ENCODE measurements around the gene EML6. TPM values are rescaled to one million over a fixed set of nuclear protein-coding genes. Genes with fewer than 3 reads are reported as not detected.

EML6 gene
- total and polyA plus RNA-seq, 2 donors (not counting 1 experiment from before 2014, with no cell fraction given) = 0.34 to 1.3 TPM

DNA sequence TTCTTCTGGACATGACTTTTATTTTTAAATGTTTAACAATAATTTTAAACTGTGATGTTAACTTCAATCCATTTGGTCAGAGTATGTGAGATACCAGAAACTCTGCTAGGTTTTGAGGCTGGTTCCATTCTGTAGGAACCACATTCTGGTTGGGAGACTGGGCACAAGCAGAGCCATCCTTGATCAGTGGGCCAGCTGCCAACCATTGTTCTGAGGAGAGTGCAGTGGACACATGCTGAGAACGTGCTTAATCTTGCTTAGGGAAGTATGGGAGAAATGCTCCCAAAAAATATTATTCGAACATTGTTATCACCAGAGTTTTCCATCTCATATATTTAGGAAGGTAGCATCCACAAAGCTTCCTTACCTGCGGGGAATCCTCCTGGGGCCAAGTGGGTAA, 171.0 kb downstream of the EML6 start:
- H4K20me1 ChIP-seq (ENCODE audit: control insufficient read depth, extremely low read depth, insufficient read depth, low read length) = no peaks in the 10 kb centered on the region
- H3K9me3 ChIP-seq (ENCODE audit: control insufficient read depth, insufficient read depth, low read depth, low read length) = peaks cover 2% of the 10 kb centered on the region
- H2AFZ ChIP-seq (ENCODE audit: low read length) = no peak overlapping the region
- H3K27ac ChIP-seq (ENCODE audit: insufficient read depth, low read length) = no peak overlapping the region
- H3K9ac ChIP-seq (ENCODE audit: insufficient read depth, low read length) = no peak overlapping the region
- H3K27me3 ChIP-seq (ENCODE audit: control insufficient read depth, insufficient read depth, low read length) = no peaks in the 10 kb centered on the region
- no peak overlapping the region for H3K4me3 ChIP-seq (replicated peaks in 1 of 4; ENCODE audit: control extremely low read depth in 1 of 4, insufficient read depth in 1 of 4, low read depth in 3 of 4, low read length in 4 of 4)
- no peaks in the 10 kb centered on the region for H3K36me3 ChIP-seq (ENCODE audit: control insufficient read depth, insufficient read depth, low read length)
- H3K79me2 ChIP-seq (ENCODE audit: control insufficient read depth, insufficient read depth, low read length) = no peaks in the 10 kb centered on the region
- H3K4me2 ChIP-seq (ENCODE audit: extremely low read depth, insufficient read depth, low read length) = no peak overlapping the region
- no peak for TF ChIP-seq EZH2 (IDR thresholded peaks at IDR 0.05; ENCODE audit: low read length, missing control alignments)
- TF ChIP-seq, protein P1, sequence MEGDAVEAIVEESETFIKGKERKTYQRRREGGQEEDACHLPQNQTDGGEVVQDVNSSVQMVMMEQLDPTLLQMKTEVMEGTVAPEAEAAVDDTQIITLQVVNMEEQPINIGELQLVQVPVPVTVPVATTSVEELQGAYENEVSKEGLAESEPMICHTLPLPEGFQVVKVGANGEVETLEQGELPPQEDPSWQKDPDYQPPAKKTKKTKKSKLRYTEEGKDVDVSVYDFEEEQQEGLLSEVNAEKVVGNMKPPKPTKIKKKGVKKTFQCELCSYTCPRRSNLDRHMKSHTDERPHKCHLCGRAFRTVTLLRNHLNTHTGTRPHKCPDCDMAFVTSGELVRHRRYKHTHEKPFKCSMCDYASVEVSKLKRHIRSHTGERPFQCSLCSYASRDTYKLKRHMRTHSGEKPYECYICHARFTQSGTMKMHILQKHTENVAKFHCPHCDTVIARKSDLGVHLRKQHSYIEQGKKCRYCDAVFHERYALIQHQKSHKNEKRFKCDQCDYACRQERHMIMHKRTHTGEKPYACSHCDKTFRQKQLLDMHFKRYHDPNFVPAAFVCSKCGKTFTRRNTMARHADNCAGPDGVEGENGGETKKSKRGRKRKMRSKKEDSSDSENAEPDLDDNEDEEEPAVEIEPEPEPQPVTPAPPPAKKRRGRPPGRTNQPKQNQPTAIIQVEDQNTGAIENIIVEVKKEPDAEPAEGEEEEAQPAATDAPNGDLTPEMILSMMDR (conservative IDR thresholded peaks at IDR 0.05 in 1 of 2, IDR thresholded peaks at IDR 0.05 in 1 of 2; ENCODE audit: low read depth in 1 of 2, low read length in 2 of 2) = no peak
- H3K4me1 ChIP-seq (ENCODE audit: control insufficient read depth, extremely low read depth, insufficient read depth, low read length) = no peaks in the 10 kb centered on the region
- no peak for DNase-seq (ENCODE audit: low read depth in 2 of 2)

DNA sequence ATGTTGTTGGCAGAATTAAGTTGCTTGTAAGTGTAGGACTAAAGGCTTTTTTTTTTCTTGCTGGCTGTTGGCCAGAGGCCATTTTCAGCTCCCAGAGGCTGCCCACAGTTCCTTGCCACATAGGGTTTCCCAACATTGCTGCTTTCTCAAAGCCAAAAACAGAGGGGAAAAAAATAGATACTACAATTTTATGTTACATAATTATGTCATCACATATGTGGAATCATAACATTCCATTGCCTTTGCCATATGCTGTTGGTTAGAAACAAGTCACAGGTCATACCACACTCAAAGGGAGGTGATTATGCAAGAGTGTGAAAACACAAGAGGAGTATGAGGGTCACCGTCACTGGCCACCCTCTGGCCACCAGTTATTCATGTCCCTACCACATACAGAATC, 172.3 kb downstream of the EML6 start:
- Histone ChIP-seq H3K79me2 (ENCODE audit: control insufficient read depth, insufficient read depth, low read length) (no peaks in the 10 kb centered on the region), H3K4me1 (ENCODE audit: control insufficient read depth, extremely low read depth, insufficient read depth, low read length) (no peaks in the 10 kb centered on the region), H3K9me3 (ENCODE audit: control insufficient read depth, insufficient read depth, low read depth, low read length) (peaks cover 2% of the 10 kb centered on the region), H3K36me3 (ENCODE audit: control insufficient read depth, insufficient read depth, low read length) (no peaks in the 10 kb centered on the region), H3K4me3 (replicated peaks in 1 of 4; ENCODE audit: control extremely low read depth in 1 of 4, insufficient read depth in 1 of 4, low read depth in 3 of 4, low read length in 4 of 4) (no peak overlapping the region), H4K20me1 (ENCODE audit: control insufficient read depth, extremely low read depth, insufficient read depth, low read length) (no peaks in the 10 kb centered on the region), H2AFZ (ENCODE audit: low read length) (no peak overlapping the region), H3K27me3 (ENCODE audit: control insufficient read depth, insufficient read depth, low read length) (no peaks in the 10 kb centered on the region), H3K4me2 (ENCODE audit: extremely low read depth, insufficient read depth, low read length) (no peak overlapping the region), H3K9ac (ENCODE audit: insufficient read depth, low read length) (no peak overlapping the region), H3K27ac (ENCODE audit: insufficient read depth, low read length) (no peak overlapping the region)
- TF ChIP-seq, protein P1 (conservative IDR thresholded peaks at IDR 0.05 in 1 of 2, IDR thresholded peaks at IDR 0.05 in 1 of 2; ENCODE audit: low read depth in 1 of 2, low read length in 2 of 2) = no peak
- no peak for TF ChIP-seq EZH2 (IDR thresholded peaks at IDR 0.05; ENCODE audit: low read length, missing control alignments)
- peak; percentile 40 to 58 for DNase-seq (ENCODE audit: low read depth in 2 of 2)

DNA sequence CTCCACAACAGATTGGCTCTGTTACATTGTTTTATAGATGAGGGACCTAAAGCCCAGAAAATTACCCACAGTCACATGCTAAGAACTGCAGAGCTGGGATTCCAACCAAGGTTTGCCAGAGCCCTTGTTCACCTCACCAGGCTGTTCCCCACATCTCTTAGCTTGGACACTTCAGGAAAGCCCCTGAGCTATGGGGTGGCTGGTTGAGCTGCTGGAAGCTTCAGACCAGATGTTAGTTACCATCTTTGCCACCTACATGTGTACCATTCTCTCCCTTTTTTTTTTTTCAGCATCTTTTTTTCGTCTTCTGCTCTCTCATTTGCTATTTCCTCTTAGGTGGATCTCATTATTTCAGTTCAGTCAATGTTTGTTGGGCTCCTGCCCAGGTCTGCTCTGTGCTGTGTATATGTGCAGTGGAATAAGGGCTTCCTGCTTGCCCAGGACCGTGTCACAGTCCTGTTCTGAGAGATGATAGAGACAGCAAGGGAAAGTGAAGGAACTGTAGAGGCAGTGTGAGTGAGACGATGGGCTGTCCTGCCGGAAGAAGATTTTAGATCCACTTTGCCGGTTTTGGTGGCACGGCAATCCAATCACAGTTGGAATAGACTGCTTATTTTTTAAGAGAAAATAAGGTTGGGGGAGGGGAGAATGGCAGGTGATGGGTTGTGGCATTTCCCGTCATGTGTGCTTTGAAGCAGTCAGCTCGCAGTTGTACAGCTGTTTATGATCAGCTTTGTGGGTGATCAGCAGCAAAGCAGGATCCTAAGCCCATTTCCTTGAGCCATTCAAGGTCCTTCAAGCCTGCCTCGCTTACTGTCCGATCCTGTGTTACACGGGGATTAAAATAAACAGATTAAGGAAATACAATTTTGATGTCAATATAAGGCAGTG, 174.2 kb downstream of the EML6 start:
- Histone ChIP-seq H3K4me1 (ENCODE audit: control insufficient read depth, extremely low read depth, insufficient read depth, low read length) (no peaks in the 10 kb centered on the region), H4K20me1 (ENCODE audit: control insufficient read depth, extremely low read depth, insufficient read depth, low read length) (no peaks in the 10 kb centered on the region), H3K9ac (ENCODE audit: insufficient read depth, low read length) (no peak overlapping the region), H3K27me3 (ENCODE audit: control insufficient read depth, insufficient read depth, low read length) (no peaks in the 10 kb centered on the region), H3K4me3 (replicated peaks in 1 of 4; ENCODE audit: control extremely low read depth in 1 of 4, insufficient read depth in 1 of 4, low read depth in 3 of 4, low read length in 4 of 4) (no peak overlapping the region), H3K36me3 (ENCODE audit: control insufficient read depth, insufficient read depth, low read length) (no peaks in the 10 kb centered on the region), H3K79me2 (ENCODE audit: control insufficient read depth, insufficient read depth, low read length) (no peaks in the 10 kb centered on the region), H3K4me2 (ENCODE audit: extremely low read depth, insufficient read depth, low read length) (no peak overlapping the region), H3K9me3 (ENCODE audit: control insufficient read depth, insufficient read depth, low read depth, low read length) (peaks cover 2% of the 10 kb centered on the region), H2AFZ (ENCODE audit: low read length) (no peak overlapping the region), H3K27ac (ENCODE audit: insufficient read depth, low read length) (no peak overlapping the region)
- no peak for DNase-seq (ENCODE audit: low read depth in 2 of 2)
- TF ChIP-seq, protein P1 (conservative IDR thresholded peaks at IDR 0.05 in 1 of 2, IDR thresholded peaks at IDR 0.05 in 1 of 2; ENCODE audit: low read depth in 1 of 2, low read length in 2 of 2) = no peak
- no peak for TF ChIP-seq EZH2 (IDR thresholded peaks at IDR 0.05; ENCODE audit: low read length, missing control alignments)

Measured in fibroblast of lung (primary cell).